ENCODE results near the gene BICD1.
"Not testable (repeated sequence)": the region's sequence is repeated elsewhere in the genome, so short reads cannot be mapped to it uniquely, and the experiment has no call there.

BICD1 gene

GRCh38 chr12:32087306-32087705, 19.3 kb upstream of the BICD1 start:
- Histone ChIP-seq H3K4me3 (ENCODE audit: severe bottlenecking) (no peak overlapping the region), H3K36me3 (ENCODE audit: low read depth) (no peaks in the 10 kb centered on the region), H3K27me3 (ENCODE audit: insufficient read depth, poor library complexity, severe bottlenecking) (no peaks in the 10 kb centered on the region), H3K9me3 (ENCODE audit: severe bottlenecking) (no peaks in the 10 kb centered on the region), H3K27ac (ENCODE audit: poor library complexity, severe bottlenecking) (no peak overlapping the region), H3K4me1 (ENCODE audit: insufficient read depth, poor library complexity, severe bottlenecking) (no peaks in the 10 kb centered on the region)
- TF ChIP-seq CTCF (IDR thresholded peaks at IDR 0.05; ENCODE audit: poor library complexity, severe bottlenecking), result no peak
- DNase-seq (ENCODE audit: low spot score), result no peak
- no peak for ATAC-seq (ENCODE audit: low read depth)

- DNase-seq (ENCODE audit: low spot score), result no peak
- Histone ChIP-seq H3K27ac (ENCODE audit: poor library complexity, severe bottlenecking) (no peak overlapping the region), H3K4me1 (ENCODE audit: insufficient read depth, poor library complexity, severe bottlenecking) (no peaks in the 10 kb centered on the region), H3K9me3 (ENCODE audit: severe bottlenecking) (no peaks in the 10 kb centered on the region), H3K27me3 (ENCODE audit: insufficient read depth, poor library complexity, severe bottlenecking) (no peaks in the 10 kb centered on the region), H3K4me3 (ENCODE audit: severe bottlenecking) (no peak overlapping the region), H3K36me3 (ENCODE audit: low read depth) (no peaks in the 10 kb centered on the region)
- no peak for TF ChIP-seq CTCF (IDR thresholded peaks at IDR 0.05; ENCODE audit: poor library complexity, severe bottlenecking)
- ATAC-seq (ENCODE audit: low read depth), result no peak
These were observed 17.5 kb upstream of the BICD1 start for GRCh38 chr12:32089156-32089555.

GRCh38 chr12:32089586-32089985, 17.1 kb upstream of the BICD1 start:
- ATAC-seq (ENCODE audit: low read depth) (no peak), DNase-seq (ENCODE audit: low spot score) (no peak)
- Histone ChIP-seq H3K27me3 (ENCODE audit: insufficient read depth, poor library complexity, severe bottlenecking) (no peaks in the 10 kb centered on the region), H3K9me3 (ENCODE audit: severe bottlenecking) (no peaks in the 10 kb centered on the region), H3K4me3 (ENCODE audit: severe bottlenecking) (no peak overlapping the region), H3K4me1 (ENCODE audit: insufficient read depth, poor library complexity, severe bottlenecking) (no peaks in the 10 kb centered on the region), H3K27ac (ENCODE audit: poor library complexity, severe bottlenecking) (no peak overlapping the region), H3K36me3 (ENCODE audit: low read depth) (no peaks in the 10 kb centered on the region)
- TF ChIP-seq CTCF (IDR thresholded peaks at IDR 0.05; ENCODE audit: poor library complexity, severe bottlenecking), result no peak

- H3K9me3 ChIP-seq (ENCODE audit: severe bottlenecking), result no peaks in the 10 kb centered on the region
- DNase-seq (ENCODE audit: low spot score) (no peak), ATAC-seq (ENCODE audit: low read depth) (no peak)
- no peak overlapping the region for H3K27ac ChIP-seq (ENCODE audit: poor library complexity, severe bottlenecking)
- no peaks in the 10 kb centered on the region for H3K27me3 ChIP-seq (ENCODE audit: insufficient read depth, poor library complexity, severe bottlenecking)
- no peaks in the 10 kb centered on the region for H3K36me3 ChIP-seq (ENCODE audit: low read depth)
- H3K4me3 ChIP-seq (ENCODE audit: severe bottlenecking), result no peak overlapping the region
- no peak for TF ChIP-seq CTCF (IDR thresholded peaks at IDR 0.05; ENCODE audit: poor library complexity, severe bottlenecking)
- no peaks in the 10 kb centered on the region for H3K4me1 ChIP-seq (ENCODE audit: insufficient read depth, poor library complexity, severe bottlenecking)
These were observed 15.0 kb upstream of the BICD1 start for GRCh38 chr12:32091696-32092095.

- Histone ChIP-seq H3K27ac (ENCODE audit: poor library complexity, severe bottlenecking) (no peak overlapping the region), H3K9me3 (ENCODE audit: severe bottlenecking) (no peaks in the 10 kb centered on the region), H3K4me3 (ENCODE audit: severe bottlenecking) (no peak overlapping the region), H3K36me3 (ENCODE audit: low read depth) (no peaks in the 10 kb centered on the region), H3K4me1 (ENCODE audit: insufficient read depth, poor library complexity, severe bottlenecking) (no peaks in the 10 kb centered on the region), H3K27me3 (ENCODE audit: insufficient read depth, poor library complexity, severe bottlenecking) (no peaks in the 10 kb centered on the region)
- TF ChIP-seq CTCF (IDR thresholded peaks at IDR 0.05; ENCODE audit: poor library complexity, severe bottlenecking), result no peak
- ATAC-seq (ENCODE audit: low read depth) (no peak), DNase-seq (ENCODE audit: low spot score) (no peak)
These were observed 8.5 kb upstream of the BICD1 start for GRCh38 chr12:32098112-32098511.

GRCh38 chr12:32099275-32099674, 7.4 kb upstream of the BICD1 start:
- not testable (repeated sequence) for H3K4me3 ChIP-seq (ENCODE audit: severe bottlenecking); DNase-seq (ENCODE audit: low spot score); H3K4me1 ChIP-seq (ENCODE audit: insufficient read depth, poor library complexity, severe bottlenecking); H3K9me3 ChIP-seq (ENCODE audit: severe bottlenecking); H3K27me3 ChIP-seq (ENCODE audit: insufficient read depth, poor library complexity, severe bottlenecking); ATAC-seq (ENCODE audit: low read depth); H3K36me3 ChIP-seq (ENCODE audit: low read depth); H3K27ac ChIP-seq (ENCODE audit: poor library complexity, severe bottlenecking)
